Head of caudate nucleus (tissue), 42 donors: Measurements from ENCODE around the gene SNRNP200.

Experiments used
- DNase-seq, 42 donors: peaks; one replicate each; pipeline versions ENCODE4 v3.0.0 to v3.0.0-alpha.2; 2020 to 2021; ENCODE audit warnings: mixed read lengths in 7 of 42
- intact Hi-C: fragments of 100-400 bp; cut with DNase I; formaldehyde crosslinking; loops from one replicate; pipeline ENCODE4 v1.15.0; 2022

The SNRNP200 gene

DNA sequence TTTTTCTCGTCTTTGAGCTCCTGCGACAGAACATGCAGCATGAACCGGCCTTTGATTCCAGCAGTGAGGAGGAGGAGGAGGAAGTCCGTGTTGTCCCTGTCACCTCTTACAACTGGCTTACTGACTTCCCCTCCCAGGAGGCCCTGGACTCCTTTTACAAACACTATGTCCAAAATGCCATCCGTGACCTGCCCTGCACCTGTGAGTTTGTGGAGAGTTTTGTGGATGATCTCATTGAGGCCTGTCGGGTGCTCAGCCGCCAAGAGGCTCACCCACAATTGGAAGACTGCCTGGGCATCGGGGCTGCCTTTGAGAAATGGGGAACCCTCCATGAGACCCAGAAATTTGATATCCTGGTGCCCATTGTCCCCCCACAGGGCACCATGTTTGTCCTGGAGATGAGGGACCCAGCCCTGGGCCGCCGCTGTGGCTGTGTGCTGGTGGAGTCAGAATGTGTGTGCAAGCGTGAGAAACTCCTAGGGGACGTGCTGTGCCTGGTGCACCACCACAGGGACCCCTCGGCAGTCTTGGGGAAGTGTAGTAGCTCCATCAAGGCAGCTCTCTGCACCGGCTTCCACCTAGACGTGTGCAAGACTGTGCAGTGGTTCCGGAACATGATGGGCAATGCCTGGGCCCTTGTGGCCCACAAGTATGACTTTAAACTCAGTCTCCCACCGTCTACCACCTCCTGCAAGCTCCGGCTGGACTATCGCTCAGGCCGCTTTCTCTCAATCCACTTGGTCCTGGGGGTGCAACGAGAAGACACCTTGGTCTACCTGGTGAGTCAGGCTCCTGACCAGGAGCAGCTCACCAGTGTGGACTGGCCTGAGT is 21.9 kb upstream of the SNRNP200 start:
- intact Hi-C loops: no loop called here
- no peak for DNase-seq

GRCh38 chr2:96326564-96326963 is 21.2 kb upstream of the SNRNP200 start:
- intact Hi-C loops: no loop called here
- DNase-seq: no peak

GRCh38 chr2:96325884-96326255 is 20.5 kb upstream of the SNRNP200 start:
- intact Hi-C loops: no loop called here
- DNase-seq: no peak

DNA sequence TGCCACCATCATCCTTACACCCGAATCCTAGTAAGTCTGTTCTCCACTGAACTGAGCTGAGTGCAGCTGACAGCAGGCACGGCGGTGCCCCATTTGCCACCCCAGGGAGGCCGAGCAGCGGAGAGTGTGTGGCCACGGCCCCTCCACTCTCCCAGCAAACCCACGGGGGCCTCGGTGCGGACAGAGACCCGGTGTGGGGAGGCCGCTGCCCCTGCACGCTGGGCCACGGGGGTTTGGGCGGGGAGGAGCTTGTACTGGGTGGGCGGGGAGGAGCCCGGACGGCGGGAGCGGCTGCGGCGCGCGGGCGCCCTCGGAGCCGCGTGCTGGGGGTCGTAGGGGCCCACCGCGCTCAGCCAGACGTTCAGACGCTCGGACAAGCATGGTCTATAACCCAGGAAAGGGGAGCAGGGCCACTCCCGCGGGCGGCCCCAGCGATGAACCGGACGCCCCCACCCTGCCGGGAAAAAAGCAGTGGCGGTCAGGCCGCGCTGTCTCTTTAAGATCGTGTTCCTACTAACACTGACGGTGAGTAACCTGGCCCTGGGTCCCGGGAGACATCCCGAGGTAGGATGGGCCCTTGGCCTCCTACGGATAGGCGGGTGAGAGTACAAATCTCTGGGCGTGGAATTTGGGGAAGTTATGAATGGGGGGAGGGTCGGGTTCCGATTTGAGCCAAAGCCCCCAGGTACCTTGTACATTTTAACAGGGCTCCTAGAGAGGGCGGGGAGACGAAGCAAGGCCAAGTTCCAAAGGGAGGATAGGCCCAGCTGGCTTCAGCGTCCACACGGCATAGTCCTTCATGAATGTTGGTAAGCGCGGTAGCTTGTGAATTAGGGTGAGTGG is 19.9 kb upstream of the SNRNP200 start, which contains the start of gene ITPRIPL1:
Gene ITPRIPL1 (plus strand): TSS at position 277 of the 843 bp plus-strand sequence. CDS start 523 bp downstream, at position 800.
- peak in 1 of 42 donors; percentile 38 for DNase-seq

DNA sequence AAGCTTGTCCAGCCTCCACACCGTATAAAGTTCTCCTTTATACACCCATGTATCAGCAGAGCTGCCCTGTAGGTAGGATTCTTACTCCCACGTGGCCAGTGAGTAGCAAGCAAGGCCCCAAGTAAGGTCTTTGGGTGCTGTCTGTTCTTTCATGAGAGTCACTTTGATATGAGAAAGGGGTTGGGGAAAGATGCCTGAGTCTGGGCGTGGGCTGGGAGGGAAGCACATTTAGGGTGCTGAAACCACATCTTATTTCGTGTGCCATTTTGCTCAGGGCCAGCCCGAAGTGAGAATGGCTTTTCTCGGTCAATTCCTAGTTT is 19.3 kb upstream of the SNRNP200 start:
- intact Hi-C loops: no loop called here
- no peak for DNase-seq

More for the DNA sequence above, 19.9 kb upstream of the SNRNP200 start, which contains the start of gene ITPRIPL1:
- intact Hi-C loops: no loop called here

- intact Hi-C loops: no loop called here
- DNase-seq: no peak
Measured at GRCh38 chr2:96323849-96324248, 18.5 kb upstream of the SNRNP200 start.

GRCh38 chr2:96320728-96321622 is 15.6 kb upstream of the SNRNP200 start:
- intact Hi-C loops: no loop called here
- peak in 13 of 42 donors; percentile 7 to 52 (median 25) for DNase-seq

GRCh38 chr2:96320326-96320725 is 15.0 kb upstream of the SNRNP200 start:
- intact Hi-C loops: no loop called here
- no peak for DNase-seq

DNA sequence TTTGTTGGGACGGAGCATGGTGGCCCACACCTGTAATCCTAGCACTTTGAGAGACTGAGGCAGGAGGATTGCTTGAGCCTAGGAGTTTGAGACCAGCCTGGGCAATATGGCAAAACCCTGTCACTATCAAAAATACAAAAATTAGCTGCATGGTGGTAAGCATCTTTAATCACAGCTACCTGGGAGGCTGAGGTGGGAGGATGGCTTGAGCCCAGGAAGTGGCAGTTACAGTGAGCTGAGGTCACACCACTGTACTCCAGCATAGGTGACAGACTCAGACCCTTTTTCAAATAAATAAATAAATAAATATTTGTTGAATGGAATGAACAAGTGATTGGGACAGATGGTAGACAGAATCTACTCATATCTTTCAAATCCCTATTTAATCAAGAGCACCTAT is 14.1 kb upstream of the SNRNP200 start:
- intact Hi-C loops: no loop called here
- no peak for DNase-seq

DNA sequence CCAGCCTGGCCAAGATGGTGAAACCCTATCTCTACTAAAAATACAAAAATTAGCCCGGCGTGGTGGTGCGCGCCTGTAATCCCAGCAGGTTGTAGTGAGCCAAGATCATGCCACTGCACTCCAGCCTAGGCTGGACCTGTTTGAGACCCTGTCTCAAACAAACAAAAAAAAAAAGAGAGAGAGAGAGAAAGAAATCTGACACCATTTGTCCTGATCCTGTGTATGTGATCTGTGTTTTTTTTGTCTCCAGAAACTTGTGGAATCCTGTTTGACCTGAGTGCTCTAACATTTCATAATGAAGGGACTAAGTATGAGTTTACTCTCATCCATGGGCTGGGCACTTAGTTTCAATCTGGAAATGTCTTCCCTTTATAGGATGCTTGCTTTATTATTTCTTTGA is 13.4 kb upstream of the SNRNP200 start:
- DNase-seq: no peak
- intact Hi-C loops: no loop called here

- no peak for DNase-seq
- intact Hi-C loops: no loop called here
Measured at GRCh38 chr2:96317584-96317997, 12.2 kb upstream of the SNRNP200 start.

DNA sequence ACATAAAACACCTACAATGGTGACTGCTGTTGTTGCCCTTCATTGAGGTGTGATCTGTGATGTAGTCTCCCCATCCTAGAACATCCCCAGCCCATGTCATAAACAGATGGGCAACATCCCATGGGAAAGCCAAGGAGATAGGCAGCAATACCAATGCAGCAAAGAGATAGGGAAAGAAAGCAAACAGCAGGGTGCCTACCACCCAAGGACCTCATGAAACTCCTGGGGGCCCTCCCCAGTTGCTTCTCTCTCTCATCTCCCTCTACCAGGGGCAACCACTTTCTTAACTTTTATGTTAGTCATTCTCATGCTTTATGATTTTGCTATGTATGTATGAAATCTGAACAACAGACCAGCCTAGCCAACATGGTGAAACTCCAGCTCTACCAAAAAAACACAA is 11.7 kb upstream of the SNRNP200 start:
- intact Hi-C loops: no loop called here
- no peak for DNase-seq

DNA sequence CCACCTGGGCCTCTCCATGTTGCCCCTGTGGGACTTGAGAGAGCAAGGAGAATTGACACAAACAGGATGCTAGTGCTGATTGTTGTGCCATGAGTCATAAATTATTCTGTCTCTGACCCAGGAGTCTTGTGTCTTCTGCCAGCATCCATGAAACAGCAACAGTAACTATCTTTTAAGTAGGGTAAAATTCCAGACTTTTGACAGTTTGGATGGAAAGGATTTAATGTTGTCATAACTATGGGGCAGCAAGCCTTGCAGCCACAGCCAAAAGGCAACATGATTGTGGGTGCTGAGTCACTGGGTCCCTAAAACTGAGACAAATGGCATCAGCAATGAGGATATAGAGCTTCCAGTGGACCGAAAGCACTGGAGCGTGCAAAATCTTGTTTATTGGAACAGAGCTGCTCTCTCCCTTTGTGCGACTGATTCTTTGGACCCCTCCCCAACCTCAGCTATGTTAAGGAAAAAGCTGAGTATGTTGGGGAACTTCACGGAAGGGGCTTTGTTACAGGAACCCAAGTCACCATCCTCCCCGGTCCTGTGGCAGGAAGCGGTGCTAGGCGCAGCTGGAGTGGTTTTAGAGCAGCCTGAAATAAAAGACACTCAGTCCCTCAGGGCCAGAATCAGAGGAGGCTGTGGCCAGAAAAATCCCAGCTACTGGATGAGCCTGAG is 10.2 kb upstream of the SNRNP200 start:
- DNase-seq: no peak
- intact Hi-C loops: no loop called here

DNA sequence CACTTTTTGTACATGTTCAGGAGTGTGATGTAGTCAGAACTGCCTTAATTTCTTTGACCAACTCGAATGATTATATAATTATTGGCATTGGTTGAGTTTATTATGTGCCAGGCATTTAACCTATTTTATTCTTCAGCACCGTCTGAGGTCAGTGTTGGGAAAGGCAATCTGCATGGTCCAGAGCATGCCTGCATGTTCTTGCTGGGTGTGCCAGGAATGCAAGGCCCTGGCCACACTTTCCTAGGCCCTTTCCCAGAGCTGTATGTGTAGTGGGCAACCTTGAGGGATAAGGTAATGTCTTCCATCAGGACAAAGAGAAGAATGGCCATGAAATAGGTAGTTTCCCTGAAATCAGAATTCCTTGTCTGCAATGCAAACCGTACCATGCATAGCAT is 9.7 kb upstream of the SNRNP200 start:
- intact Hi-C loops: no loop called here
- DNase-seq: no peak

DNA sequence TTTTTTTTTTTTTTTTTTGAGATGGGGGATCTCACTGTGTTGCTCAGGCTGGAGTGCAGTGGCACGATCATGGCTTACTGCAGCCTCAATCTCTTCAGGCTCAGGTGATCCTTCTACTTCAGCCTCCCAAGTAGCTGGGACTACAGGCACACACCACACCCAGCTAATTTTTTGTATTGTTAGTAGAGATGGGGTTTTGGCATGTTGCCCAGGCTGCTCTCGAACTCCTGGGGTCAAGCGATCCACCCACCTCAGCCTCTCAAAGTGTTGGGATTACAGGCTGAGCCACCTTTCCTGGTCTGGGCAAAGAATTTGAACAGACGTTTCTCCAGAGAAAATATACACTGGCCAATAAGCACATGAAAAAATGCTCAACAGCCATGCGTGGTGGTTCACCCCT is 2.9 kb upstream of the SNRNP200 start:
- intact Hi-C loops: loop anchor here (5.0 kb wide), 1 partner anchor 199 kb away; the partner anchor contains the start of gene NEURL3
- no peak for DNase-seq

- DNase-seq: no peak
- intact Hi-C loops: loop anchor here (5.0 kb wide), 1 partner anchor 201 kb away; the partner anchor contains the start of gene NEURL3
Measured at GRCh38 chr2:96306370-96306769, 1.0 kb upstream of the SNRNP200 start.

- peak in 3 of 42 donors; percentile 4 to 37 (median 14) for DNase-seq
- intact Hi-C loops: loop anchor here (5.0 kb wide), 1 partner anchor 201 kb away; the partner anchor contains the start of gene NEURL3
Measured at GRCh38 chr2:96305979-96306308, 598 bp upstream of the SNRNP200 start.

- intact Hi-C loops: loop anchor here (5.0 kb wide), 1 partner anchor 203 kb away; the partner anchor contains the start of gene NEURL3
- DNase-seq: no peak
Measured at GRCh38 chr2:96304606-96305005, 740 bp downstream of the SNRNP200 start.

GRCh38 chr2:96301865-96302264 is 3.5 kb downstream of the SNRNP200 start:
- intact Hi-C loops: no loop called here
- DNase-seq: no peak
